Stimulated activated CD8-positive, alpha-beta memory T cell treated with anti-CD3 and anti-CD28 coated beads, Interleukin-15, amount 100 ng/mL, for 1 hour (primary cell): ENCODE results near the gene CRLF1.

Source experiments
- DNase-seq: peaks from one replicate; pipeline ENCODE4 v3.0.0-alpha.2; 2020; ENCODE audit warnings: low read depth

CRLF1 gene

GRCh38 chr19:18606281-18607225 is at the start of gene CRLF1:
CRLF1 (minus strand) TSS chr19:18606799; CDS start chr19:18606656, 143 bp downstream.
- DNase-seq: no peak

GRCh38 chr19:18655173-18655844 is 48.7 kb upstream of the CRLF1 start:
- DNase-seq: no peak

DNA sequence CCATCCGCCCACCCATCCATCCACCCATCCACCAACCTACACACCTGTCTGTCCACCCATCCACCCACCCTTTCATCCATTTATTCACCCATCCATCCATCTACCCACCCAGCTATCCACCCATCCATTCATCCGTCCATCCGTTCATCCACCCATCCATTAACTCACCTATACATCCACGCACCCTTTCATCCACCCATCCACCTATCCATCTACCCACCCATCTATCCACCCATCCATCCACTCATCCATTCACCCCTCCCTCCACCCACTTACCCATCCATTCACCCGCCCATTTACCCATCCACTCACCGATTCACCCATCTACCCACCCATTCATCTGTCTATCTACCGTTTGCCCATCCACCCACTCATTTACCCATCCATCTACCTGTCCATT is 47.9 kb upstream of the CRLF1 start:
- no peak for DNase-seq

- DNase-seq: no peak
Measured at GRCh38 chr19:18653853-18654252, 47.3 kb upstream of the CRLF1 start.

DNA sequence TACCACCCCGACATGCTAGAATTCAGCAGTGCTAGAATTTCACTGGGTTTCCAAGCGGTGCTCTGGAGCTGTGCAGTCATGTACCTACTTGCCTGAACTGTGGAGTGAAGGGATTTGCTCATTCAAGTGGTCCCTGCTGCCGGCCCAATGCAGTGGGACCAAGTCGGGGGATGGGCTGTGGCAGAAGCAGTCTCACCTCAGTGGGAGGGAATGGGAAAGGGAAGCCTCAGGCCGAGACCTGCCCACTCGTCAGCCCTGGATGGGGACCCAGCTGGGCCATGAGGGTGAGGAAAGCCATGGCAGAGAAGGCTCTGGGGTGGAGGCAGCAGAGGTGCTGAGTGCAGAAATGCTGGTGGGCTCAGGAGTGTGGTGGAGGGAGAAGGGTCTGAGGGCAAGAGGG is 45.1 kb upstream of the CRLF1 start:
- no peak for DNase-seq

GRCh38 chr19:18651300-18651699 is 44.7 kb upstream of the CRLF1 start:
- no peak for DNase-seq

DNA sequence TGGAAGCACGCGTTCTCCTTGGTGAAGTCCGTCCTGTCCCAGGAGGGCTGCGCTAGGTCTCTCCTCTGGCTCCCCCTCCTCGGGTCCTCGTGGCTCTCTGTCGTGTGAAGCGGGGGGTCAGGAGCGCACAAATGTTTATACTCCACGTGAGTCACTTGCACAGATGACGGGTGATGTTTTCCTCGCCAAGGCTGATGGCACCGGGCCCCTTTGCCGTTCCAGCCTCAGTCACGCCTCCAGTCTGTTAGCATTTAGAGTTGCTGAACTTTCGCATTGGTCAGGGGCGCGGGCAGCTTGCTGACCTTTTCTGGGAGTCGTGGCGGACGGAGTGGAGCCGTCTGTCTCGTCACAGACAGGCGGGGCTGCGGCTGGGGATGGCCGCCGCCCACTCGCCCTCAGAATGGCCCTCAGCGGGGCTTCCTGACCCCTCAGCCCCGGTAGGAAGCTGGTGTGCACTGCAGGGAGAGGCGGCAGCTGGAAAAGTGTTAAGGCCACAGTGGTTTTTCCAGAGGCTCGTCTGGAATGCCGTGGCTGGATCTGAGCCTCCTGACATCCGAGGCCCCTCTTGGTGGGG is 44.0 kb upstream of the CRLF1 start:
- no peak for DNase-seq

DNA sequence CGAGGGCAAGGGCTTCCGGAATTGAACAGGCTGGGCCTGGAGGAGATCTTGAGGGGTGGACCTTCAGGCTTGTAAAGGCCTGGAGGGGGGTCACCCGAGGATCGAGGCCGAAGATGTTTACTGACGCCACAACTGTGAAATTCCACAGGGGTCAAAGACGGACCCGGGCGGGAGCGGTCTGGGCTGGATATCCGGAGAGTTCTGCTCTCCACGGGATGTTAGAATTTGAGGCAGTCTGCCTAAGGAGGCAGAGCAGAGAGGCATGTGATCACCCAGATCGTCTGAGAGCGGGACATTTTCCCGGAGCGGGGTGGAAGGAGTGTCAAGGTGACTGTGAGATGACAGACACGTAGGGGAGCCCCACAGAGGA is 43.4 kb upstream of the CRLF1 start:
- DNase-seq: no peak

DNA sequence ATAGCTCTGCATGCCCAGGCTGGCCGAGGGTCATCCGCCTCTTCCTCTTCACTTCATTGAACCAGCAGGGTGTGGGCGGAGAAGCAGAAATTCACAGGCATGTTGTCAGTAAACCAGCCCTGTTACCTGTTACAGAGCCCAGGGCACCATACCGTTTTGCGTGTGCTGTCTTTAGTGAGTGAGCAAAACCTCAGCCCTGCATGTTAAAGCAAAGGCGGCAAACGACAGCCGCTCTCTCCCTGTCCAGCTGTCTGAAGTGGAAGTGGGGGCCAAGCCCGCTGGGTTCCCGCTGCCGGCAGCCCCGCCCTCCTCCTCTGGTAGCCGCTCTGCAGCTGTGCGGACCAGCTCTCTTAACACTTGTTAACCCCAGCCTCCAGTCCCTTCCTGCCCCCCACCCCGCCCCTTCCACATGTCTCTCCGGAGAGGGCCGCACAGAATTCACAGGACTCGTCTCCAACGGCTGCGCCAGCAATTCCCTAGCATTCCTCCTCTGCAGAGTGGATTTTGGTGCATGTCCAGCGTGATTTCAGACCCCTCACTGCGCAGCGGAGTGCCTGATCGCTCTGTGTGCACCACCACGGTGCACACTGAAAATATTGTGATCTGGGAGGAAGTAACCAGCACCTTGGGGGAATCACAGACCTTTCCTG is 42.9 kb upstream of the CRLF1 start:
- DNase-seq: no peak

DNA sequence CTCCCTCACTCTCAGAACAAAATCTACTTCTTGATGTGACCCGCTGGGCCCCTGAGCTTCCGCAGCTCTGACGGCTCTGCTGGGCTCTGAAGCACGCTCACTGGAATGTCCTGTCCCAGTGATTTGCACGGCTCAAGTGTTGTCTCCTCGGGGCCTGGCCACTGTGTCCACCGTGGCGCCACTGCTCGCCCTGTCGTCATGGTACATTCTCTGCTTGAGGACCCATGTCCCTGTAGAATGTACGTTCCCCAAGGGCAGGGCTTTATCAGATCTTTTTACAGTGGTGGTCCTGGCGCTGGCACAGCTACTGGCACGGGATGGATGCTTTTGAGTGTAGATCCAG is 42.3 kb upstream of the CRLF1 start:
- no peak for DNase-seq

DNA sequence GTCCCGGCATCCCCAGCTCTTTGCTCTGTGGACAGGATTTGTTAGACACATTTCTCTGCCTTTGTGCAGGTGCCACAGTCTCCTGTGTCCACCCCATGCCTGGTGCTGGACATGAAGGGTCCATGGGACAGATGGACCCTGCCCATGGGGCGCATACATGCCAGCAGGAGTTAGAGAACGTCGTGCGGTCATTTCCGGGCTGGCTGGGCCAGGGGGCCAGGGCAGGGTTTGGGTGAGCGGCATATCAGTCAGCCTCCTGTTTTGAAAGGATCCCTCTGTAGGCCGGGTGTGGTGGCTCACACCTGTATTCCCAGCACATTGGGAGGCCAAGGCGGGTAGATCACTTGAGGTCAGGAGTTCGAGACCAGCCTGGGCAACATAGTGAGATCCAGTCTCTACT is 41.2 kb upstream of the CRLF1 start:
- DNase-seq: no peak

DNA sequence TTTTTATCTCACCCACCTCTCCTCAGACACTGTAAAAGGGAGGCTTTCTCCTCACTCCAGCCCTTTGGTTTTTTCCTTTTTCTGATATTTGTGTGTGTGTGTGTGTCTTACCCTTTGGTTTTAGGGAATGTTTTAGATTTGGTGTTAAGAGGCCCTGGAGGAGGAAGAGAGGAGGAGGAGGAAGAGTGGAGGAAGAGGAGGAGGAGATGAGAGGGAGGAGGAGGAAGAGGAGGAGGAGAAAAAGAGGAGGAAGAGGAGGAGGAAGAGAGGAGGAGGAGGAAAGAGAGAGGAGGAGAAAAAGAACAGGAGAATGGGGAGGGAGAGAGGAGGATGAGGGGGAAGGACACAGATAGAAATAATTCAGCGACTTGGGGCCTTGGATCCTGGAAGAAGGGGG is 40.8 kb upstream of the CRLF1 start:
- DNase-seq: no peak

DNA sequence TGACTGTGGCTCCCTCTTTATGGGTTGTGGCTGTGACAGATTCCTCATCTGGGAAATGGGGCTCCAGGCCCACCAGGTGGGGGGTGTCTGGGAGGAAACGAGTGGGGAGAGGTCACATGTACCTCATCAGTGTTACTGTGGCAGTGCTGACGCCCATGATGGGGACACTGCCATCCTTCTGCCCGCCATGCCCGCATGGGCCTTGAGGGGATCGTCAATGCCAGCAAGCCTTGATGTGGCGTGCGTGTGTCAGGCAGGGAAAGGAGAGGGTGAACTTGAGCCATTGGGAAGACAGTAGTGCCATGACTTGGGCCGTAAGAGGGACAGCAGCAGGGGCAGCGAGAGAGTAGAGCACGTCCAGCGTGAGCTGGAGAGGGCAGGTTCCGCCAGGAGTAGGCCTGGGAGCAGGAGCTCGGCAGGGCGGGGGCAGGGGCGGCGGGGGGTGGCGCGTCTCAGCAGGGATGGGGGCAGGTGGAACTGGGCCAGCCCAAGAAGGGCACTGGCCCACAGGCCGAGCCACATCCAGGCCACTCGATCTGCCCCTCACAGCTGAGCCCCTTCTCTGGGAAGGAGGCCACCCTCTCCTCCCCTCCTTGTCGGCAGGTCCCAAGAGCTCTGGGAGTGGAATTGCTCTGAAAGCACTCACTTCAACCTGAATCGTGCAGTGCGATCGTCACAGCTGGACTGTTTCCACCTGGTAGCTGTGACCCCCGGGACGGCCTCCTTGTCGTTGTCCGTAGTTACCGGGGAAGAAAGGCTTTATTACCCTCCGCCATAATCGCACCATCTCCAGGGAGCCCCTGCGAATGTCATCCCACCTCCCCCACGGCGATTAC is 40.2 kb upstream of the CRLF1 start:
- DNase-seq: no peak

DNA sequence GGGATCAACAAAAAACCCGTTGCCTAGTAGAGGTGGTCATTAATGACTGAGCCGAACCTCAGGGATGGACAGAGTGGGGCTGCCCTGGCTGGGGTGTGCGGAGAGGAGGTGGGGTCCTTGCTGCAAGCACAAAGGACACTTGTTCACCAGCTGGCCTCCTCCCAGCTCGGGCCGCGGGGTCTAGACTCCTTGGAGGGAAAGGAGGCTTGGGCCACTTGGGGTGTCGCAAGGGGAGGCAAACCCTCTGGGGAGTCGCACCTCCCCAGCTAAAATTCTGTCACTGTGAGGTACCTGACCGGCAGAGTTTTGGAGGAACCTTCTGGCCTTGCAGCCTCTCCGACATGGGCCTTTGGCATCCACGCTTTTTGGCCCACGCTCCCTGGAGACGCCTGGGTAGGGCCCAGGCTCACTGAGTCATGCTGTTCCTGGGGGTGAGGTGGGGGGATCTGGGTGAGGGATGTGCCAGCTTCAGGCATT is 38.5 kb upstream of the CRLF1 start:
- DNase-seq: no peak

DNA sequence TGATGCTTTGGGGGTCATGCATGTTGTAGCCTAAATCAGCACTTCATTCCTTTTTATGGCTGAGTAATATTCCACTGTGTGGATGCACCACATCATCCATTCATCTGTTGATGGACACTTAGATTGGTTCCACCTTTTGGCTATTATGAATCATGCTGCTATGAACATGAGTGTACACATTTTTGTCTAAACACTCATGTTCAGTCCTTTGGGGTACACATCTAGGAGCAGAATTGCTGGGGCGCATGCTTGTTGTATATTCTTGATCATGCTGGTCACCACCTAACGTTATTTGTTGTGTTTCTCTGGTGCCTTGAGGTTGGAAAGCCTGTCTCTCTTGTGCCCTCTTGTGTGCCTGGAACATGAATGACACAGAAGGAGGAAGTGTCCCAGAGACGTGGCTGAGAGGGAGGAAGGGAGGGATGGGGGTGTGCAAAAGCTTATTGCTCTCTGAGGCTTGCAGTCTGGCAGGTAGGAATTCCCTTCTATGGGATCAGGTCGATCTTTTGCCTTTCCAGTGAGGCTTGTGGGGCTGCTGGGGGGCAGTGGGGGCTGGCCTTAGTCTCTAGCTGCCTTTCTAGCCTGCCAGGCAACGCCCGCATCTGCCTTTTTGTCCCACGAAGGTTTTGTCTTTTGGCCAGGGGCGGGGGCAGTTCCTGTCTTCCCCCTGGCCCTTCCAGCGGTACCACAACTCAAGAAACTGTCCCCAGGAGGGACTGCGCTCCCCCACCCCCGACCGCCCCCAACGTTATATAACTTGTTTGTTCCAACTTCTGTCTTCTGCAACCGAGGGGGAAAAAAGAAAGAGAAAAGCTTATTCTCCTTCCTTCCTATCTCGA is 37.8 kb upstream of the CRLF1 start:
- no peak for DNase-seq

GRCh38 chr19:18639706-18640243 is 33.2 kb upstream of the CRLF1 start:
- no peak for DNase-seq

DNA sequence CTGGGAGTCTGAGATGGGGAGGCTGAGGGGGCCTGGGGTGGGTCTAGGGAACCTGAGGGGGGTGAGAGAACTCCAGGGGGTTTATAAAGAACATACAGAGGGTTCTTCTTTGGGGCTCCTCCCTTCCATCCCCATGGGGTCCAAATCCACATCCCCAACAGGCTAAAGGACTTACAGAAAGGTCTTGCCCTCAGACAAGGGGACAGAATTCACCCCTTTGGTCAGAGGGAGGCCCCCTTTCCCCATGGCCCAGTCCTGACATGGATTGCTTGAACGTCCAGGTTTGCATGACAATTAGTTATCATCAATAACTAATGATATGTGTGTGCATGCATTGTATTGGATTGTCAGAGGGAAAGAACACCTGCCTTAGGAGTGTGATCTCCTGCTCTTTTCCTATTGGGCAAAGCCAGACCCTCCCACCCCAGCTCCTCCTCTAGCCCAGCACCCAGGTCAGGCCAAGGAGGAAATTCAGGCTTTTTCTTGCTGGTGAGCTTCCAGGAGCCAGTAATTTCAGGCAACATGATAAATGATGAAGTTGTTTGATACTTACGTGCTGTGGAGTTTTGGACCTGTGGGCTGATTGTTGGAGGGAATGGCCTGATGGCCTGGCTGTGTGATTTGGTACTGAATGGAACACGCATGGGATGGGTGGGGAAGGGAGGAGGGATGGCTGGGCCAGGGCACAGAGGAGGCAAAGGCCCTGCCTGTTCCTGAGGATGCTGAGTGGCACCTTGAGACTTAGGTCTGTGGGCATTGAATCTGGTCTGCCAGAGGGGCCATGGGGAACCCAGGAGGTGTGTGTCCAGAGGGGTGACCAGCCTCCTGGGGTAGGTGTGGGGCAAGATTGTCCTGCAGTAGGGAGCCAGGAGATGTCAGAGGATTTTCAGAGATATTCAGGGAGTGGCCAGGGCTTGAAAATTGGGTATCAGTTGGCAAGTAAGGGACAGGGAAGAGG is 31.4 kb upstream of the CRLF1 start:
- DNase-seq: no peak

DNA sequence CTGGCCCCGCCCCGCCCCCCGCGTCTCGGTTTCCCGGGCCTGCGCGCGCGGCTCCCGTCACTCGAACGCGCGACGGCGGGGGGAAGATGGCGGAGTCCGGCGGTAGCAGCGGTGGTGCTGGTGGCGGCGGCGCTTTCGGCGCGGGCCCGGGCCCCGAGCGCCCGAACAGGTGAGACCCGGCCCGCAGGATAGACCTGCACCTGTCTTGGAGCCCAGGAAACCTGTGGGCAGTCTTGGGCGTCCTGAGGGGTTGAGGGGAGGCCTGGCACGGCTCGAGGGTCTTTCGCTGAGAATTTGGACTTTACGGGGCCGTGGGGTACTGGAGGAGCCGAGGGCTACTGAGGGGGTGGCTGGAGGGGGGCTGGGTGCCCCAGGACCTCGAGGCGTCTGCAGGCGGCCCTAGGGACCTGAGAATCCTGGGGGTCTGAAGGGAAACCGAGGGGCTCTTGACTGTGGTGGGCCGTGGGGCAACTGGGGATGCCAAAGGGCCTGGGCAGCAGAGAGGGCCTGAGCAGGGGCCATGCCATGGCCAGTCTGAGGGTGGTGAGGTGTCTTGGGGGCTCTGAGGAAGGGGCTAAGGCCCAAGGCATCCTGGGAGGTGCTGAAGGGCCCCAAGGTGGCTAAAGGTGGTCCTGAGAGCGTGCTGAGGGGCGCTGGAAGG is 30.5 kb upstream of the CRLF1 start, which contains the start of gene KLHL26:
Gene KLHL26 (plus strand): TSS at position 60 of the 661 bp plus-strand sequence. CDS start 27 bp downstream, at position 87.
- DNase-seq: no peak
